Lung (tissue), 12 donors: ENCODE measurements around the gene MROH2B. TPM values are rescaled to one million over a fixed set of nuclear protein-coding genes. Genes with fewer than 3 reads are reported as not detected.

Experiments used
- ATAC-seq: fragments of 200-7000 bp; cut with Tn5 transposase; one replicate; pipeline ENCODE4 v1.9.1; 2020; ENCODE audit warnings: moderate number of reproducible peaks; ENCODE audit not compliant: insufficient read depth, low FRiP score
- DNase-seq, 3 donors: peaks; one replicate each; pipeline ENCODE4 v3.0.0-alpha.2; 2013 to 2017
- H3K27ac ChIP-seq, 2 donors: one replicate each; pipeline ENCODE4 v1.5.1; 2013; ENCODE audit warnings: mild to moderate bottlenecking in 2 of 2, moderate library complexity in 2 of 2, control low read depth in 1 of 2, inconsistent platforms in 1 of 2, low read depth in 1 of 2, low read length in 1 of 2
- H3K27me3 ChIP-seq, 3 donors: one replicate each; pipeline ENCODE4 v1.5.1; 2013; ENCODE audit warnings: low read length in 2 of 3; ENCODE audit not compliant: control insufficient read depth in 3 of 3, insufficient read depth in 3 of 3
- H3K36me3 ChIP-seq, 4 donors: one replicate each; pipeline ENCODE4 v1.5.1; 2013; ENCODE audit warnings: low read length in 4 of 4, mild to moderate bottlenecking in 1 of 4, moderate library complexity in 1 of 4; ENCODE audit not compliant: control insufficient read depth in 4 of 4, insufficient read depth in 4 of 4
- H3K4me1 ChIP-seq, 5 donors: one replicate each; pipeline ENCODE4 v1.5.1; 2013; ENCODE audit warnings: low read length in 5 of 5, mild to moderate bottlenecking in 2 of 5, moderate library complexity in 1 of 5; ENCODE audit not compliant: control insufficient read depth in 5 of 5, insufficient read depth in 5 of 5
- H3K4me3 ChIP-seq: one replicate; pipeline ENCODE4 v1.5.1; 2013; ENCODE audit warnings: mild to moderate bottlenecking, control low read depth, moderate library complexity
- H3K9ac ChIP-seq, 2 donors: one replicate each; pipeline ENCODE4 v1.5.1; 2013; ENCODE audit warnings: low read length in 2 of 2, control low read depth in 1 of 2; ENCODE audit not compliant: insufficient read depth in 1 of 2
- H3K9me3 ChIP-seq, 4 donors: one replicate each; pipeline ENCODE4 v1.5.1; 2013; ENCODE audit warnings: low read length in 3 of 4, mild to moderate bottlenecking in 1 of 4, moderate library complexity in 1 of 4; ENCODE audit not compliant: control insufficient read depth in 4 of 4, insufficient read depth in 3 of 4
- WGBS, 2 donors: extraction: QIAGEN DNeasy Blood & Tissue Kit; methylation state at CpG; one replicate each; pipeline ENCODE4 v1.1.7; 2013; 5-methylcytosine and 5-hydroxymethylcytosine counted together
- polyA plus RNA-seq, 2 donors: library from polyadenylated mRNA; stranded (reverse); fragments of 200-250 nt; gene quantifications; one replicate each; pipeline ENCODE4 v1.2.1, GENCODE V29; 2013
- total RNA-seq, 2 donors: library from RNA; depleted of rRNA in 1 of 2; stranded (reverse); fragments of >200 nt in 1 of 2; gene quantifications; one replicate each; pipeline ENCODE4 v1.2.1, GENCODE V29; 2014 to 2021
- TF ChIP-seq, protein P1 (sequence below): IDR thresholded peaks from 2 replicates; pipeline ENCODE4 v1.5.1; 2012; ENCODE audit warnings: mild to moderate bottlenecking; ENCODE audit errors: control extremely low read depth, extremely low read depth
- donor health status: control.
- donor health status: control.
- donor health status: Bipolar disorder and iron deficiency.
- donor health status: healthy.
- donor health status: DM: yes; HTN: yes; CAD: no.

Gene MROH2B
- total and polyA plus RNA-seq, 4 donors: not detected

DNA sequence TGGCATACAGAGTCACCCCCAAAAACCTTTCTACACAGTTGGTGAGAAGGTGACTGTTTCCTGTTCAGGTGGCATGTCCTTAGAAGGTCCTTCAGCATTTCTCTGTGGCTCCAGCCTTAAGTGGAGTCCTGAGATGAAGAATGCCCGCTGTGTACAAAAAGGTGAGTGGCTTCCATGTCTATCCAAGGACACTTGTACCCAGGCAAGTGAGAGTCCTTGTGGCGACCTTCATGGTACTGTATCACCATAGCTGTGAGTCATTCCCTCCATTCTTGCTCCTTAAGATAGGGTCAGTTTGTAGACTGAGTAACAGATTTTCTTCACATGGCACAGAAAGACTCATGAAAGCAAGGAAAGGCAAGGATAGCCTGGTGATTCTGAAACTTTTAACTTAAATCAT is 98.7 kb downstream of the MROH2B start:
- no peaks in the 10 kb centered on the region for H3K9me3 ChIP-seq
- 76 to 91% methylated on average over 2 of the region's 2 CpGs for WGBS, 2 donors
- TF ChIP-seq, protein P1, sequence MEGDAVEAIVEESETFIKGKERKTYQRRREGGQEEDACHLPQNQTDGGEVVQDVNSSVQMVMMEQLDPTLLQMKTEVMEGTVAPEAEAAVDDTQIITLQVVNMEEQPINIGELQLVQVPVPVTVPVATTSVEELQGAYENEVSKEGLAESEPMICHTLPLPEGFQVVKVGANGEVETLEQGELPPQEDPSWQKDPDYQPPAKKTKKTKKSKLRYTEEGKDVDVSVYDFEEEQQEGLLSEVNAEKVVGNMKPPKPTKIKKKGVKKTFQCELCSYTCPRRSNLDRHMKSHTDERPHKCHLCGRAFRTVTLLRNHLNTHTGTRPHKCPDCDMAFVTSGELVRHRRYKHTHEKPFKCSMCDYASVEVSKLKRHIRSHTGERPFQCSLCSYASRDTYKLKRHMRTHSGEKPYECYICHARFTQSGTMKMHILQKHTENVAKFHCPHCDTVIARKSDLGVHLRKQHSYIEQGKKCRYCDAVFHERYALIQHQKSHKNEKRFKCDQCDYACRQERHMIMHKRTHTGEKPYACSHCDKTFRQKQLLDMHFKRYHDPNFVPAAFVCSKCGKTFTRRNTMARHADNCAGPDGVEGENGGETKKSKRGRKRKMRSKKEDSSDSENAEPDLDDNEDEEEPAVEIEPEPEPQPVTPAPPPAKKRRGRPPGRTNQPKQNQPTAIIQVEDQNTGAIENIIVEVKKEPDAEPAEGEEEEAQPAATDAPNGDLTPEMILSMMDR: no peak
- ATAC-seq (peak; percentile 19), DNase-seq (no peak)
- H3K4me3 ChIP-seq: no peak overlapping the region
- peaks cover 0 to 4% (median 0%) of the 10 kb centered on the region in 5 donors for H3K4me1 ChIP-seq
- H3K9ac ChIP-seq: no peak overlapping the region
- peaks cover 0 to 44% (median 6%) of the 10 kb centered on the region in 4 donors for H3K36me3 ChIP-seq
- no peak overlapping the region for H3K27ac ChIP-seq
- H3K27me3 ChIP-seq: peaks cover 0 to 2% (median 0%) of the 10 kb centered on the region in 3 donors

DNA sequence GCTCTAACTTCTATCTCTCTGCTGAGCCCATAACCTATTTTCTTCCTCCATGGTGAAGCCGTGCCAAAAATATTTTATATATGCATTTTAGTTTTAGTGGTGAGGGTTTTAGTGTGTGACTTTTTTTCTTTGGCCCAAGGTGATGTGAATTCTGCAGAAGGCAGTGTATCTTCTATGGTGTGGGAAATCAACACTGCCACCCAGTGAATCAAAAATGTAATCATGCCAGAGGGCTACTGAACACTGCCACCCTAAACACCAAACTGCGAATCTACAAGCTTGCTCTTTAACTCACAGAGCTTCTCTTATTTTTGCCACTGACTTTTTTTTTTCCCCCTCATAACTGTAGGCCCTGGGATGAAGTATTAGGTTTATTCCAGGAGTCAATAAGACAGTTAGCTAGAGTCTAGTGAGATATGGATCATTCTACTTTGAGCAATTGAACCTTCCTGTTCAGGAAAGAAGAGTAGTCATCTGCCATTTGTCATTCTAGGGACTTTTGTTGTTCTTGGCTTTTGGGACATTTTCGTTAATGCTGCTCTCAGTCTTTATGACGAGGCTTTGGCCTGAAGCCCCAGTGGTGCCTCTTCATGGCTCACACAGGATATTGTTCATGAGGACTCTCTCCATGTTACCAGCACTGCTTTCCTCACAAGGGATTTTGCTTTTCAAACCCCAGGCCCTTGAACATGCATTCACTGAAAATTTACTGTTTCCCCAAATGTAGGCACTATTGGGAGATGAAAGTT is 108.8 kb downstream of the MROH2B start:
- TF ChIP-seq, protein P1: no peak
- Histone ChIP-seq H3K27me3 (no peaks in the 10 kb centered on the region), H3K9me3 (no peaks in the 10 kb centered on the region), H3K4me3 (no peak overlapping the region), H3K4me1 (no peaks in the 10 kb centered on the region), H3K36me3 (peaks cover 0 to 73% (median 30%) of the 10 kb centered on the region in 4 donors), H3K9ac (no peak overlapping the region), H3K27ac (no peak overlapping the region)
- DNase-seq (no peak), ATAC-seq (no peak)
- WGBS, 2 donors: 80 to 86% methylated on average over 4 of the region's 4 CpGs

DNA sequence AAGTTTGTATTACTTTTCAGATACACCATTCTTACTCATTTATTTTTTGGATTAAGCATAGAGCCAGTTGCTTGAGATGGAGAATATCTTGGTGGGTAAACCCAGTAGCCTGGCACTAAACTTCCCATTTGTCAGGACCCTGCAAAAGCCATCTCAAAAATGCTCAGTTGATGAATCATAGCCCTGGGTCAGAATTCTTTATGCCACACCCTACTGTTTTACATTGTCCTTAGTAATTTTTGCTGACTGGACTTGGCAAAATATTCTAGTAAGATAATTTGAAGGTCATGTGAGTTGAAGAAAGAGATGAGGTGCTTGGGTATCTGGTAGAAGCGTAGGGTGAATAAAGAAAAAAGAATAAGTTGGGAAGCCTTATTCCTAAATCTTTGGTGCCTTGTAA is 111.1 kb downstream of the MROH2B start:
- no peak overlapping the region for H3K9ac ChIP-seq

More for the DNA sequence above, 111.1 kb downstream of the MROH2B start:
- H3K4me1 ChIP-seq: no peaks in the 10 kb centered on the region
- TF ChIP-seq, protein P1: no peak
- ATAC-seq (no peak), DNase-seq (no peak)
- H3K9me3 ChIP-seq: no peaks in the 10 kb centered on the region
- H3K36me3 ChIP-seq: peaks cover 0 to 78% (median 31%) of the 10 kb centered on the region in 4 donors
- no peak overlapping the region for H3K4me3 ChIP-seq
- WGBS, 2 donors: 91 to 92% methylated on average over 1 of the region's 1 CpG
- H3K27me3 ChIP-seq: no peaks in the 10 kb centered on the region
- no peak overlapping the region for H3K27ac ChIP-seq
